ENCODE results near the gene MUC2.

The MUC2 gene

DNA sequence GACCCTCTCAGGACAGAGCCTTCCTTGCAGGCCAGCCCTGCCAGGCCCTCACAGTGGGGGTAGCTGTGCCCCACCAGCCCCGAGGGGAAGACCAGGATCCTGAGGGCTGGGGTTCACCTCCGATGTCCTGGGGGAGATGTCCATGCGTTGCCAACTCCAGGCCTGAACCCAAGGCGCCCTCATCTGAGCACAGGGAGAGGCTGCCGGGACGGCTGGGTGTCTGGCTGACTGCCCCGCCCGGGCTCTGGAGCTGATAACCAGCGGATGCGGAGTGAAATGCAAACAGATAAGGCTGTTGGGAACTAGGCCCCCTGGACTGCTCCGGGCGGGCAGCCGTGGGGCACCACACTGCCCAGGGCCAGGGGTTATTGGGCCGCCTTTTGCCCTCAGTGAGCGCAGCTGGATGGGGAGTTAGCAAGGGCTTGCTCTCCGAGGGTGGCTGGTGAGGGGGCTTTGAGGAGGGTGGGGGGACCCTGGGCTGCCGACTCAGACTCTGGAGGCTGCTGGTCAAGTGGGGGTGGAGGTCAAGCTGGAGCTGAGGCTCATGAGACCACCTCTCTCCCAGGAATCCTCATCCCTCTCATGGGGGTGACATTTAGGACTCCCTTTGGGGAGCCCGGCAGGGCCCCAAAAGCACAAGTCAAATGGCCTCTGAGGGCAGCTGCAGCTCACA lies 32.6 kb upstream of the MUC2 start:
- no peaks in the 10 kb centered on the region for H3K4me1 ChIP-seq (ENCODE audit: insufficient read depth, low read length)
- H3K36me3 ChIP-seq (ENCODE audit: insufficient read depth, low read length), result no peaks in the 10 kb centered on the region
- H3K9ac ChIP-seq (ENCODE audit: low read depth, low read length), result no peak overlapping the region
- H3K9me3 ChIP-seq (ENCODE audit: control insufficient read depth, insufficient read depth, low read length), result no peaks in the 10 kb centered on the region

GRCh38 chr11:1042626-1043562 lies 31.8 kb upstream of the MUC2 start:
- no peaks in the 10 kb centered on the region for H3K4me1 ChIP-seq (ENCODE audit: insufficient read depth, low read length)
- H3K9ac ChIP-seq (ENCODE audit: low read depth, low read length), result no peak overlapping the region

DNA sequence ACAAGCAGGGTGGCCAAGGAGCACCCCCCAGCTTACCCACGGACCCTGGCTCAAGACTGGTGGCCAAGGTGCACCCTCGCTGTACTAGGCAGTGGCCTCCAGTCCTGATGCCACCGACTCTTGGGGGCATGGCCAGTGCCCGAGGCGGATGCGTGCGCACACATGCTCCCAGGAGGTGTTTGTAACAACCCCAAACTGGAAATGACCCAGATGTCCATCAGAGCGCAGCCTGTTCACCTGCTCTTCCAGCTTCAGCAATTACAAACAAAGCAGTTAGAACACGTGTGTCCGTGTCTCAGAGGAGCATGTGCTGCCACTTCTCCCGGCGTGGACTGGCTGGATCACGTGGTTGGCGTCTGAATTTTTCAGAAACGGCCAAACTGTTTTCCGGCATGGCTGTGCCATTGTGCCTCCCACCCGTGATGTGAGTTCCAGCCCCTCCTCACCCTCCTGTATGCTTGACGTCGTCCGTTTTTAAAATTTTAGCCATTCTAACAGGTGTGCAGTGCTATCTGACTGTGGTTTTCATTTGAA lies 31.0 kb upstream of the MUC2 start:
- no peaks in the 10 kb centered on the region for H3K36me3 ChIP-seq (ENCODE audit: insufficient read depth, low read length)
- H3K9ac ChIP-seq (ENCODE audit: low read depth, low read length), result no peak overlapping the region
- H3K4me1 ChIP-seq (ENCODE audit: insufficient read depth, low read length), result no peaks in the 10 kb centered on the region
- H3K9me3 ChIP-seq (ENCODE audit: control insufficient read depth, insufficient read depth, low read length), result no peaks in the 10 kb centered on the region

More at GRCh38 chr11:1042626-1043562, 31.8 kb upstream of the MUC2 start:
- no peaks in the 10 kb centered on the region for H3K36me3 ChIP-seq (ENCODE audit: insufficient read depth, low read length)
- no peaks in the 10 kb centered on the region for H3K9me3 ChIP-seq (ENCODE audit: control insufficient read depth, insufficient read depth, low read length)

- no peak overlapping the region for H3K9ac ChIP-seq (ENCODE audit: low read depth, low read length)
- no peaks in the 10 kb centered on the region for H3K4me1 ChIP-seq (ENCODE audit: insufficient read depth, low read length)
Measured at GRCh38 chr11:1044160-1044559, 30.5 kb upstream of the MUC2 start.

DNA sequence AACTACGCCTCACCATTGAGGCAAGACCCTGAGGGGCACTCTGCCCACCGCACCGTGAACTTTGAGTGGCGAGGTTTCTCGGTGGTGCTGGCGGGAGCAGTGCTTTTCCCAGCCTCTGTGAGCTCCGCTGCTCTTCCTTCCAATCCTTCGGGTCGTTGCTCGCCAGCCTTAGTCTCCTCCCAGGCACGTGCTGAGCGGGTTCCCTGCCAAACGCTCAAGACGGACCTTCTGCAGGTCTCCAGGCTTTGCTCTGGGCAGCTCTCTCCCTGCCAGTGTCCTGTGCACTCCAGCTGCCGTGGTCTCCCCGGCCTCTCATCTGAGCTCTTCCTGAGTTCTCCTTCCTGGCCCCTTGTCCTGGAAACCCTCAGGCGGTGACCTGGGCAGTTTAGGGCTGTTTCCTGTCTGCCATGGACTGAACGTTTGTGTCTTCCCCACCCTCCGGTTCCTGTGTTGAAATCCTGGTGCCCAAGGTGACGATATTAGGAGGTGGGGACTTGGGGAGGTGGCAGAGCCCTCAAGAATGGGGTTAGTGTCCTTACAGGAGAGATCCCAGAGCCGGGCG lies 27.0 kb upstream of the MUC2 start:
- no peaks in the 10 kb centered on the region for H3K4me1 ChIP-seq (ENCODE audit: insufficient read depth, low read length)
- no peaks in the 10 kb centered on the region for H3K36me3 ChIP-seq (ENCODE audit: insufficient read depth, low read length)
- H3K9me3 ChIP-seq (ENCODE audit: control insufficient read depth, insufficient read depth, low read length), result no peaks in the 10 kb centered on the region
- no peak overlapping the region for H3K9ac ChIP-seq (ENCODE audit: low read depth, low read length)

More at GRCh38 chr11:1044160-1044559, 30.5 kb upstream of the MUC2 start:
- Histone ChIP-seq H3K36me3 (ENCODE audit: insufficient read depth, low read length) (no peaks in the 10 kb centered on the region), H3K9me3 (ENCODE audit: control insufficient read depth, insufficient read depth, low read length) (no peaks in the 10 kb centered on the region)

DNA sequence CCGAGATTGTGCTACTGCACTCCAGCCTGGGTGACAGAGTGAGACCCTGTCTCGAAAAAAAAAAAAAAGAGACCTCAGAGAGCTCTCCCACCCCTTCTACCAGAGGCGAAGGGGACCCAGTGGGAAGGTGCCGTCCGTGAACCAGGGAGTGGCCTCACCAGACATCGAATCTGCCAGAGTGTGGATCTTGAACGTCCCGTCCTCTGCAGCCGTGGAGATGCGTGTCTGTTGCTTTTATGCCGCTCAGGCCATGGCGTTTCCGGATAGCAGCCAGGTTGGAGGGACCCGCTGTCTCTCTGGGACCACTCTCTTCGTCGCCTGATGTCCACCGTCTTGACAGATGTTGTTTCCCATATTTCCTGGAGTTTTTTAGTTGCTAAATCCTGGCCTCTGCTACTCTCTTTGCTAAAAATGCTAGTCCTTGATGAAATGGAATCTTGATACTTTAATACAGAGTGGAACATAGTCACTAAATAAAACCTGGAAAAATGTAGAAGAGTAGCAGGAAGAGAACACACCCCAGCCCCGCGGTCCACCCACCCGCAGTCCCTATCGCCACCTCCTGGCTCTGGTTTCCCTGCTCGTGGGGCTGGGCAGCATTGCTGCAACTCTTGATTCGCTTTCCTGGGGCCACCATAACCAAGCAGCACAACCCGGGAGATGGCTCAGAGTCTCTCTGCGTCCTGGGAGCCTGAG lies 26.2 kb upstream of the MUC2 start:
- Histone ChIP-seq H3K9ac (ENCODE audit: low read depth, low read length) (no peak overlapping the region), H3K9me3 (ENCODE audit: control insufficient read depth, insufficient read depth, low read length) (no peaks in the 10 kb centered on the region), H3K36me3 (ENCODE audit: insufficient read depth, low read length) (no peaks in the 10 kb centered on the region), H3K4me1 (ENCODE audit: insufficient read depth, low read length) (no peaks in the 10 kb centered on the region)

DNA sequence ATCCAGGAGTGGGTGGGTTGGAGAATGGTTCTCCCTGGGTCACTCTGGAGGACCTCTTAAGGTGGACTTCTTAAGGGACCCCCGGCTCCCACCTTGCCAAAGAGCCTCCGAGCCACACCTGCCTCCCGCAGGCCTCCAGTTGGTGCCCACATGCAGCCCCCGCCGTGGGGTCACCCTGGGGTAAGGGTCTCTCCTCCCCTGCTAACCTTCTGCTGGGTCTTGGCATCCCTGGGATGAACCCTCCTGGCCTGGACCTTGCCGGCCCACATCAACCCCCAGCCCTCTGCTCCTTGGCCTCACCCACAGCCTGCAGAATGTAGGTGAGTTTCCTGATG lies 25.6 kb upstream of the MUC2 start:
- no peak overlapping the region for H3K9ac ChIP-seq (ENCODE audit: low read depth, low read length)
- H3K4me1 ChIP-seq (ENCODE audit: insufficient read depth, low read length), result no peaks in the 10 kb centered on the region
- H3K9me3 ChIP-seq (ENCODE audit: control insufficient read depth, insufficient read depth, low read length), result no peaks in the 10 kb centered on the region
- H3K36me3 ChIP-seq (ENCODE audit: insufficient read depth, low read length), result no peaks in the 10 kb centered on the region

DNA sequence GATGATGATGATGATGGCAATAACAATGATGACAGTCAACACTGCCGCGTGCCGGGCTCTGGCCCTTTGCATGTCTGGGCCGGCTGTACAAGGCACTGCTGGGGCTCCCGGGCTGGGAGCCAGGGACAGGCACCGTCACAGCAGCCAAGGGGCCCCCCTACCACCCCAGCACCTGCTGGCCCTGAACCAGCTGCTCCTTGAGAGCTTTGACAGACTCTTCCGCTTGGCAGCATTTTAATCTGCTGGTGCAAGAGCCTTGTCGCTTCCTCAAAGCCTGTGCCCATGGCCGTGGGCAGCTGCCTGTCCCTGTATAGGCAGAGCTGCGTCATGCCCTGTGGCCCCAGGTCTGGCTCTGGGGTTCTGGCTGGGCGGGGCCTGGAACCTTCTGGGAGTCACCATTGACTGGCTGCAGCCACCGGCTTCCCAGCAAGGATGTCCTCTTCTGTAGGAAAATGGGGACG lies 25.2 kb upstream of the MUC2 start:
- H3K9me3 ChIP-seq (ENCODE audit: control insufficient read depth, insufficient read depth, low read length), result no peaks in the 10 kb centered on the region
- no peaks in the 10 kb centered on the region for H3K4me1 ChIP-seq (ENCODE audit: insufficient read depth, low read length)
- H3K36me3 ChIP-seq (ENCODE audit: insufficient read depth, low read length), result no peaks in the 10 kb centered on the region
- no peak overlapping the region for H3K9ac ChIP-seq (ENCODE audit: low read depth, low read length)

DNA sequence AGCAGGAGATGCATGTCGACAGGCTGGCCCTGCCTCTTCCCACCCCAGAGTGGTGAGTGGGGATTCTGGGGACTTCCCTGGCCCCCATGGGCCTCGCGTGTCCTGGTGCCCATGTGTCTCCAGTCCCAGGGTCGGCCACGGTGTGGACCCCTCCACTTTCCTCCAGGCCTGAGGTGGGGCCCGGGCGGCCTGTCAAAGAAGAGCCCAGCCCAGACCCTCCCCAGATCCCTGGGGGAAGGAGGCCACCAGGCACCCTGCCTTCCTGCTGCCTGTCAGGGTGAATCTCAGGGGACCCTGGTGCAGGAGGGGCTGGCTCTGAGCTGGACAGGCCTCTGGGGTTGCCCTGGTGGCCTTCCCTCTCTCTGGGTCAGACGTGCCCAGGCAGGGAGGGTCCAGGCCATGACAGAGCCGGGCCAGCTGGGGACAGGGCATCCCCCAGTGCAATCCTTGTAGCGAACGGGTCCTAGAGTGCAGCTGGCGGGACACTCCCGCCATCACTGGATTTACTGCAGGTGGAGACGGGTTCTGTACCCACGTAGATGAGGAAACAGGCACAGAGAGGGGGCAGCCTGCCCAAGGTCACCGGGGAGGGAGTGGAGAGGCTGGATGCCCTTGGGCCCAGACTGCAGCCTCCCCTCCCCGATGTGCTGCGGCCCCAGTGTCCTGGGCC lies 24.6 kb upstream of the MUC2 start:
- Histone ChIP-seq H3K9ac (ENCODE audit: low read depth, low read length) (no peak overlapping the region), H3K4me1 (ENCODE audit: insufficient read depth, low read length) (no peaks in the 10 kb centered on the region), H3K36me3 (ENCODE audit: insufficient read depth, low read length) (no peaks in the 10 kb centered on the region), H3K9me3 (ENCODE audit: control insufficient read depth, insufficient read depth, low read length) (no peaks in the 10 kb centered on the region)

DNA sequence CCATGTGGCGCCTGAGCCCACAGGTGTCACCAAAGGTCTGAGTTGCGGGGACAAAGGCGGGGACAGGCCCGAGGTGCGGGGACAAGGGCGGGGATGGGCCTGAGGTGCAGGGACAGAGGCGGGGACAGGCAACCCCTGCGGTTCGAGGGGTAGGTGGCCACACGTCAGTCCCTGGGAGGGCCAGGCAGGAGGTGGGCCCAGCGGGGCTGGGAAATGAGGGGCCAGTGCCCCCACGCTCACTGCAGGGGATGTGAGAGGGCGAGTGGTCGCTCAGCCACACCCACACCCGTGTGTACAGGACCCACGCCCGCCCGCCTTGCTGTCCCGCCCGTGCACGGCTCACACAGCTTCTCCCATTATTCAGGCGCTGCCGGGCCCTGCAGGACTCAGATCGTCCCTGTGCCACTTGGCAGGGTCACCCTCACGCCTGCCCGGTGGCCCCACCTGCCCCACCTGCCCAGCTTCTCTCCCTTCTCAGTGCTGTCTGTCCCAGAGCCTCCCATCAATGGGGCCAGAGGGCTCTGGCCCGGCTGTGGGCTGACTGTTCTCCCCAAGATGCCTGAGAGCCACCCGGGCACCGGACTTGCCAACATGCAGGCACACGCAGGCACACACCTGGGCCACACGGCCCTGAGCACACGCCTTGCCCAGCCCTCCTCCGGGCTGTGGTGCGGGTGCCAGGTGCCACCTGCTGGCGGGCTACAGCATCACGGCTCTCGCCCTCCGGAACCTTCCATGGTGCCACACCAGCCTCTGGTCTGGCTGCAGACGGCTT lies 23.9 kb upstream of the MUC2 start:
- H3K36me3 ChIP-seq (ENCODE audit: insufficient read depth, low read length), result no peaks in the 10 kb centered on the region
- H3K9ac ChIP-seq (ENCODE audit: low read depth, low read length), result no peak overlapping the region
- H3K4me1 ChIP-seq (ENCODE audit: insufficient read depth, low read length), result no peaks in the 10 kb centered on the region
- H3K9me3 ChIP-seq (ENCODE audit: control insufficient read depth, insufficient read depth, low read length), result no peaks in the 10 kb centered on the region

- no peaks in the 10 kb centered on the region for H3K36me3 ChIP-seq (ENCODE audit: insufficient read depth, low read length)
- H3K9ac ChIP-seq (ENCODE audit: low read depth, low read length), result no peak overlapping the region
- H3K9me3 ChIP-seq (ENCODE audit: control insufficient read depth, insufficient read depth, low read length), result no peaks in the 10 kb centered on the region
- no peaks in the 10 kb centered on the region for H3K4me1 ChIP-seq (ENCODE audit: insufficient read depth, low read length)
Measured at GRCh38 chr11:1051356-1052132, 23.1 kb upstream of the MUC2 start.

DNA sequence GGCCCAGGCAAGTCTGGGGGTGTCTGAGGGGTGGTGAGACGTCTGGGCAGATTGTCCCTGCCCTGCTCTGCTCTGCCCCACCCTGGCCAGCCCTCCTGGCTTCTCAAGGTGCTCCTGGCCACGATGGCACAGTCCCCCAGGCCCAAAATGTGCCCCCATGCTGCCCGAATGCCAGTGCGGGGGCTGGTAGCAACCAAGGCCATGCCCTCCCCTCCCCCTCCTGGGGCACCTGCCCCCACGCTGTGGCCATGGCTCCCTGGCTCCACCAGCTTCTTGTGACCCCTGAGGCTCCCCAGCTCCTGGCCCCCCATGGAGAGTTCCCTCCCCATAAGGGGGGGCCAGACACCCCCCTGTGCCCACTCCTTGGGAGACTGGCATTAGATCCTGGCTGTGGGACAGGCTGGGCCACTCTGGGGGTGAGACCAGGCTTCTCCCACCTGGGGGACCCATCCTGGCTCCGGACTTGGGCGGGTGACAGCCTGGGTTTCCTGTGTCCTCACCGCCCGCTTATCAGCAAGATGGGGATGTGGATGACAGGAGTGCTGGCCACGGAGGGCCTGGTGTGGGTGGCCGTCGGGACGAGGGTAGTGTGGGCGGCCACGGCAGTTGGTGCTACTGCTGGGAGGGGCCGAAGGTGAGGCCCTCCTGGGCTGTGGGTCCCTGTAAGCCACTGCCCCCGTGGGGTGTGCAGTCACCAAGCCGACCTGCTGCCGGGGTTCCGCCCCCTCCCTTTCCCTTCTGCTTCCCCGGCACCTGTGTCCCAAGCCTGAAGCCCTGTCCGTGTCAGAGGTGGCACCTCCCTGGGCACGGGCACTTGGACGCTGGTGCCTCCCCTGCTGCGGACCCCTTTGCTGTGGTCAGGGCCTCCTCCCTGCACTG lies 22.3 kb upstream of the MUC2 start:
- no peak overlapping the region for H3K9ac ChIP-seq (ENCODE audit: low read depth, low read length)
- H3K9me3 ChIP-seq (ENCODE audit: control insufficient read depth, insufficient read depth, low read length), result no peaks in the 10 kb centered on the region
- H3K36me3 ChIP-seq (ENCODE audit: insufficient read depth, low read length), result no peaks in the 10 kb centered on the region
- H3K4me1 ChIP-seq (ENCODE audit: insufficient read depth, low read length), result no peaks in the 10 kb centered on the region

Data from ES-I3 (cell line).